NCI-H510A treated with DMSO at 0.1 percent for 48 hours (cell line): ENCODE data around the gene VWA7.
"Not testable (repeated sequence)": the region's sequence is repeated elsewhere in the genome, so short reads cannot be mapped to it uniquely, and the experiment has no call there.

Source experiments
- DNase-seq: peaks from one replicate; lab custom pipeline; 2025; lab: John Stamatoyannopoulos, UW

VWA7 gene

DNA sequence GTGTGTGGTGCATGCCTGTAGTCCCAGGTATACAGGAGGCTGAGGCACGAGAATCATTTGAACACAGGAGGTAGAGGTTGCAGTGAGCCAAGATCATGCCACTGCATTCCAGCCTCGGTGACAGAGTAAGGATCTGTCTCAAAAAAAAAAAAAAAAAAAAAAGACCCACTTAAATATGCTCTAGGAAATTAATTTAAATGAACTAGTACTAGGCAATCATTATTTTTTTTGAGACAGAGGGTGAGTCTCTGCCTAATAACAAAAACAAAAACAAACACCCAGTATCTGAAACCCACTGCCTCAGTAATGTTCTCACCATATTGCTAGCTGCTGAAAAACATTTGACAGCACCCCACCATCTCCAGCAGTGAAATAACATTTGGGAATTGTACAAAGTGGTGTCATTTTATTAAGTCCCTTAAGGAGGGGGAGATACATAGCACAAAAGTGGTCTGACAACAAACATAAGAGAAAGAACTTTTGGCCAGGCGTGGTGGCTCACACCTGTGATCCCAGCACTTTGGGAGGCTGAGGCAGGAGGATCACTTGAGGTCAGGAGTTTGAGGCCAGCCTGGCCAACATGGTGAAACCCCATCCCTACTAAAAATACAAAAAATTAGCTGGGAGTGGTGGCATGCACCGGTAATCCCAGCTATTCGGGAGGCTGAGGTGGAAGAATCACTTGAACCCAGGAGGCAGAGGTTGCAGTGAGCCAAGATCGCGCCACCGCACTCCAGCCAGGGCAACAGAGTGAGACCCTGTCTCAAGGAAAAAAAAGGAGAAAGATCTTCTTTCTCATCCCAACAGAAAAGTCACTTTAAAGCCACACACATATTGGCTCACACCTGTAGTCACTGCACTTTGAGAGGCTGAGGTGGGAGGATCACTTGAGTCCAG lies 24.2 kb upstream of the VWA7 start:
- DNase-seq, result not testable (repeated sequence)

DNA sequence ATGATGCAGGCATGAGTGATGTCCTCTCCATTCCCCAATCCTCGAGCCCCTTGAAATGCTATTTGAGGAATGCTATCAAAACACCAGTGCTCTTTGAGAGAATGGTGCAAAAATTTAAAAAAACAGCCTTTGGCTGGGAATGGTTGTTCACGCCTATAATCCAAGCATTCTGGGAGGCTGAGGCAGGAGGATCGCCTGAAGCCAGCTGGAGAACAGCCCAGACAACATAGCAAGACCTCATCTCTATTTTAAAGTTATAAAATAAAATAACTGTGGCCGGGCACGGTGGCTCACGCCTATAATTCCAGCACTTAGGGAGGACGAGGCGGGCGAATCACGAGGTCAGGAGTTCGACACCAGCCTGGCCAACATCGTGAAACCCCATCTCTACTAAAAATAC lies 22.7 kb upstream of the VWA7 start:
- no peak for DNase-seq

DNA sequence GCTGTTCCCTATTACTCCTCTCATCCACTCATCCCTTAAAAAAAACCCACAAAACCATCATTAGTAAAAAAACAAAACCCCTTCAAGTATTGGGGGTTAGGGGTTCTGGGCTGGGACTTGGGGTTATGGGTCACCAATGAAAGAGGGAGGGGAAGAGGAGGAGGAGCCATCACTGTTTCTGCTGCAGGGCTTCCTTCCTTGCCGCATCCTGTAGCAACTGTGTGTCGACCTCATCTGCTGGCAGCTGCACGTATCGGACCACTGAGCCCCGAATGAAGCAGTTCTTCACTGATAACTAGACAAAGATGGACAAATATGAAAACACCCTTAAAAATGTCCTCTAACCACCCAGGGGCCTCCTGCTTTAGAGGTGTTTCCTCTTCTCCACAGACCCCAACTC lies 20.5 kb upstream of the VWA7 start:
- no peak for DNase-seq

DNA sequence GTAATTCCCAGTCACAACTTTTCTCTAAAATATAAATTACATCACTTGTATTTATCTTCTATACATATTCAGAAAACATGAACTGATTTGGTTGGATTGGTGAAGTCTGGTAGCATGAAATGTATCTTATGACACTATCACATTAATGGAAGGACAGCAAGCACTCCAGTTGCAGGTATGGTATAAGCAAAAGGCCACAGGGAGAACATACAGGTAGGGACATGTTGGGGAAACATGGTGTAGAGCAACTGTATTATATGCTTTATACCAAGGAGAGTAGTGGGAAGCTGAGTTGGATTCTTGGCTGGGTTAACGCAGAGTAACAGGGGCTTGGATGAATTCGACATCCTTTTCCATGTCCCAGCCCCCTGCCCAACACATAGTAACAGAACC lies 19.9 kb upstream of the VWA7 start:
- DNase-seq, result no peak

DNA sequence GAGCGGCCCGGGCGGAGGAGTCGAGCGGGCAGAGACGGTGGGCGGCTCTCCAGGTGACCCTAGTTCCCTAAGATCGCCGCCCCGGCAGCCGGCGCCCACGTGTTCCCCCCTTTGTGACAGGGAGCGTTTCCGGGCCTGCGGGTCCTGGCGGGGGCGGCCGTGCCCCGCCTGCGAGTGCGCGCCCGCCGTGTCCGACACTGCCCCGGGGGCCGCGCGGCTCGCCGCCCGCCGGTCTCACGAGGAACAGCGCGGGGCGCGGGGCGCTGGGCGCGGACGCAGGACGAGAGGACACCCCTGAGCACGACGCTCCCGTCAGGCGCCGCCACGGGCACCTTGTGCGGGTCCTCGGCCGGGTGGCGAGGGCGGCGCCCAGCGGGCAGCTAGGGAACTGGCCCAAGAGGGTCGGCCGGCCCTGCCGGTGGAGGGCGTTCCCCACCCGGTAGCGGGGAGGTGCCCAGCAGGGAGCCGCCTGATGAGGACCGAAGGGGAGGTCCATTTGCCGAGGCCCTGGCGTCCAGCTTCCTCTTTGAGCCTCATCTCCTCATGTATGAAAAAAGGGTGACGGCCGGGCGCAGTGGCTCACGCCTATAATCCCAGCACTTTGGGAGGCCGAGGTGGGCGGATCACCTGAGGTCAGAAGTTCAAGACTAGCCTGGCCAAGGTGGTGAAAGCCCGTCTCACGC lies 18.6 kb upstream of the VWA7 start, which contains the start of gene VARS1:
Gene VARS1, minus strand, starts transcription at position 137 of the 683 bp plus-strand sequence. CDS start 535 bp downstream, outside the sequence.
- DNase-seq, result peak; percentile 95

DNA sequence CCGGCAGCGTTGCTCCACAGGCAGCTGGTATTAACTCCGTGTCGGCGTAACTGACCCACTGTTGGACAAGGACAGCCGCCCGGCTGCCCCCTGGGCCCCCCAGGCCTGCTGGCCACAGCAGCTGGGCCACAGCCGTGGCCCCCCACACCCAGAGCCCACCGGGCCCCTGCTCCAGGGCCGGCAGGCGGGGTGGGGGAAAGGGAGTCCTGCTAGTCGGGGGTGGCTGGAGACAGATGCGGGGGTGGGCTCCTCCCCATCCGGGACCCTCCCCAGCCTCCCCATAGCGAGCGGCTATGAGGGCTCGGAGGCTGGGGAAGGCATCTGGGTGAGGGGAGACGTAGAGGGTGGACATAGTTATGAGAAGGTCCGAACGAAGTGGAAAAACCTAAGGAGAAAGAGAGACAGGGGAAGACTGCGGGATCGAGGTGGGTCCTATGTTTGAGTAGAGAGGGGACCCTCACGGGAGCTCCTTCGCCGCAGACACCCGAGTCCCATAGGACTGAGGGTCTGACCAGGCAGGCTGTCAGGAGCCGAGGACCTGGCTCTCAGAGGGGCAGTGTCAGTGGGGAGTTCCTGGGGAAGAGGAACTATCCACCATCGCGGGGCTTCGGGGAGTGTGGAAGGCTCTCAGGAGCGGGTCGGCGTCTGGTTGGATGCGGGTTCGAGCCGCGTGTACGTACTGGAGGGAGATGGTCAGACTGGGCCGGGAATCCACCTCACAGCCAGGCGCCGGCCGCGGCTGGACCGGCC lies 17.9 kb upstream of the VWA7 start:
- no peak for DNase-seq

DNA sequence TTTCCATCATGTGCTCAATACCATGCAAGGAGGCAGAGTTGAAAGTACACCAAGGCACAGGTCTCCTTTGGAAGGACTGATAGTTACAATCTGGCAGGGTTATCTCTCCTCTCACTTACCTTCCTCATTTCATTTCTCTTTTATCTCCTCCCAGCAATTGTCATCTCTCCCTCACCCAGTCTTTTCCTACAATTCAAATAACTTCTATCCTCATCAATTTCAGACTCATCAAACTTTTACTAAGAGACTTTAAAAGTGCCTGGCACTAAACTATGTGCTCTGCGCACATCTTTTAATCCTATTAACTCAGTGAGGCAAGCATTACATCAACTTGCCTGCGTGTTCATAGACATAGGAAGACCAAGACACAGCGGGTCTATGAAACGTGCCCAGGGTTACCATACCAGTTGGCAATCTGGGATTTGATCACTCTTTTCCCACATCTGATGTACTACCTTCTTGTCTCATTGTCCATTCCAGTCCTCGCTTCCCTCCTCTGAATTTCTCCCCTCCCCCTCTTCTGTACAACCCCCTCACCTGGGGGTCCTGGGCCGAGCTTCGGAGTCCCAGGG lies 17.3 kb upstream of the VWA7 start:
- no peak for DNase-seq

DNA sequence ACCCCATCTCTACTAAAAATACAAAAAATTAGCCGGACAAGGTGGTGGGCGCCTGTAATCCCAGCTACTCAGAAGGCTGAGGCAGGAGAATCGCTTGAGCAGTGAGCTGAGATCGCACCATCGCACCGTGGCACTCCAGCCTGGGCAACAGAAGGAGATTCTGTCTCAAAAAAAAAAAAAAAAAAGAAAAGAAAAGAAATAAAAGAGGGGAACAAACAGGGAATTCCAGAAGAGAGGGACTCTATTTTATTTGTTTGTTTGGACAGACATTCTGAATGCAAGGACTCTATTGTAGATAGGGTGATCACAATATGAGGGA lies 16.8 kb upstream of the VWA7 start:
- not testable (repeated sequence) for DNase-seq

DNA sequence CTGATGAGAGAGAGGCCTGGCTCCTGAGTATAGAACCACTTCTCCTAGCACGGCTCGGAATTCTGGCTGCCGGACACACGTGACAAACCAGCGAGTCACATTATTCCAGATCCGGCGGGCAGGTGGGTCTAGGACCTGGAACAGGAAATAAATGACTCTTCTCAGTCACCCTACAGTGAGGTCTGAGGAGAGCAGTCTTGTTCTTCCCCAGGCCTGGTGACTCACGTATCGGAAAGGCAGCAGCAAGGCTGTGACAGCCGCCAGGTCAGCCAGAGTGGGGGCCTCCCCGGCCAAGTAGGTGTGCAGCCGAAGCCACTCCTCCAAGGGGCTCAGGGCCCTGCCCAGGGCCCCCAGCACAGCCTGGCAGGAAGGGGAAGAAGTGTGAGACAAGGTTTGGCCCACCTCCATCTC lies 15.6 kb upstream of the VWA7 start:
- DNase-seq, result no peak

DNA sequence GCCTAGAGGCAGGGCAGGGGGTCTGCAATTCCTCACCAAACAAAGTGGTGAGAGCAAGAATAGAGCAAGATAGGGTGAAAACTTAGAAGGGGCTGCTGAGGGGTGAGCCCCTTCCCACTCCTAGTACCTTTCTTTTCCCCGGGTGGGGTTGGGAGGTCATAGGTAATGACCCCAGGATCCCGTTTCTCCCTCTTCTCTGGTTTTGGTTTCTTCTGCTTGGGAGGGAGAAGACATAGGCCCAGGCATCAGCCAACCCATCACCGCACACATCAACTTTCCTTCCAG lies 14.9 kb upstream of the VWA7 start:
- no peak for DNase-seq

DNA sequence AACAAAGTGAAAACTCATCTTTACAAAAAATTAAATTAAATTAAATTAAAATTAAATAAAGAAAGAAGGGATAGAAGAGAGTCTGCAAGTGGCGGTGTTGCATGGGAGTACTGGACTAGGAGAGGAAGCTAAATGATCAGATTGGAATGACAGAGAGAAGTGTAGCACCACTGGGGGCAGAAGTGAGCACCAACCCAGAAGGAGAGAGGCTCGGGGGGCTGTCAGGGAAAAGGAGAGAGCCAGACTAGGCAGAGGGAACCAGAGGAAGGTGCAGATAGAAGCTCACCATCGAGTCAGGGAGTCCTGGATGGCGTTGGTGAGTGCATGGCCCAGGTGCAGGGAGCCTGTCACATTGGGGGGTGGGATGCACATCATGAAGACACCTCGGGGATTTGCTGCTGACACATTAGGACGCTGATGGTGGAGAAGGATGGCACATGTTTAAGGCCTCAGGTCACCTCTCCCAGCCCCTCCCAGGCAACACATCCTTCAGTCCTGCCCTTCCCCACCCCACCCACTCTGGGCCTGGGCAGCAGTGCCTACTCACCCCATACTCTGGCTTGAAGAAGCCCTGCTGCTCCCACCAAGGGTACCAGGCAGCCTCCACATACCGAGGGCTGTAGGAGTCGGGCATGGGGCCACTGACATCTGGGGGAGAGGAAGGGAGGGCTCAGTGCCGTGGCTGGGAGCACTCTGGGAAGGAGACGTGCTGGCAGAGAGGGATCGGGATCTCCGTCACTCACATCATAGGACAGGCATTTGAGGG lies 14.4 kb upstream of the VWA7 start:
- DNase-seq, result peak; percentile 64

DNA sequence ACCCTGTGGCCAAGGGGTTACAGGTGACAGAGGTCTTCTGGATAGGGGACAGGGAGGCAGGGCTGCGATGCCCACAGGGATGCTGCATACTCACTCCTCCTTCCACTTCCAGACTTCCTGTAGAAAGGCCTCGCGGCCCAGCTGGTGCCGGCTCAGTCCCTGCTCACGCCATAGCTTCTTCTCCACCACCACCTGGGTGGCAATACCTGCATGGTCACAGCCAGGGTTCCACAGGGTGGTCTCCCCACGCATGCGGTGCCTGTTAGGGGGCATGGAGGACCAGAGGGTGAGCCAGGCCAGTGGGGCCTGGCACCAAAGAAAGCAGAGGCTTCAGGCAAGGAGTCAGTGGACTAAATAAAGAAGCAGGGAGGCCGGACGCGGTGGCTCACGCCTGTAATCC lies 8.3 kb upstream of the VWA7 start:
- no peak for DNase-seq

DNA sequence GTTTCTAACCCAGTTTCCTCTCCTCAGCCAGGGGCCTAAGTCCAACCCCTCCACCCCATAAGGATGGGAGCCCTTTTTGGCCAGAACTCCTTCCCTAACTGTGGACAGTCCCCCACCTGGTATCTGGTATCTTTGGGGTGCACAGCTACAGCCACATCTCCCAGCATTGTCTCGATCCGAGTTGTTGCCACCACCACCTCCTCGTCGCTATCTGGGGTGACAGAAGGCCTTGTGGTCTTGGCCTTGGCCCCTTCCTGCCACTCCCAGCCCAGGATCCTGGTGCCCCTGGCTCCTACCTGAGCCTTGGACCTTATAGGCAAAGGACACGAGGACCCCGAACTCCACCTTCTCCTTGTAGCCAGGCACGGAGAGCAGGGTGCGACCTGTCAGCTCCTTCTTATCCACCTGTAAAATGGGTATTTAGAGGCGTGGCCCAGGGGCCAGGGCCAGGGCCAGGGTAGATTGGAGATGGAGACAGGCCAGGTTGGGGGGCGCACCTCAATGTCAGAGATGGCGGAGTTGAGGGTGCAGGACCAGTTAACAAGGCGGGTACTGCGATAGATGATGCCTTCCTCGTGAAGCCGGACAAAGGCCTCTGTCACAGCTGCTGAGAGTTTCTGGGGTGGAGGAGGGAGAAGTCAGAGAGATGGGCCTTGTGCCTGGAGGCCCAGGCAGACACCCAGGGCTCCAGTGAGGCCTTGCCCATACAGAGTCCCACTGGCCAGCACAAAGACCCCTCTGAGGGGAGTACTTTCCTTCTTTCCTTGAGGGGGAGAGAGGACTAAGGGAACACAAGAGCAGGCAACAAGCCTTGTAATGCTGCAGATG lies 7.2 kb upstream of the VWA7 start:
- DNase-seq, result no peak

DNA sequence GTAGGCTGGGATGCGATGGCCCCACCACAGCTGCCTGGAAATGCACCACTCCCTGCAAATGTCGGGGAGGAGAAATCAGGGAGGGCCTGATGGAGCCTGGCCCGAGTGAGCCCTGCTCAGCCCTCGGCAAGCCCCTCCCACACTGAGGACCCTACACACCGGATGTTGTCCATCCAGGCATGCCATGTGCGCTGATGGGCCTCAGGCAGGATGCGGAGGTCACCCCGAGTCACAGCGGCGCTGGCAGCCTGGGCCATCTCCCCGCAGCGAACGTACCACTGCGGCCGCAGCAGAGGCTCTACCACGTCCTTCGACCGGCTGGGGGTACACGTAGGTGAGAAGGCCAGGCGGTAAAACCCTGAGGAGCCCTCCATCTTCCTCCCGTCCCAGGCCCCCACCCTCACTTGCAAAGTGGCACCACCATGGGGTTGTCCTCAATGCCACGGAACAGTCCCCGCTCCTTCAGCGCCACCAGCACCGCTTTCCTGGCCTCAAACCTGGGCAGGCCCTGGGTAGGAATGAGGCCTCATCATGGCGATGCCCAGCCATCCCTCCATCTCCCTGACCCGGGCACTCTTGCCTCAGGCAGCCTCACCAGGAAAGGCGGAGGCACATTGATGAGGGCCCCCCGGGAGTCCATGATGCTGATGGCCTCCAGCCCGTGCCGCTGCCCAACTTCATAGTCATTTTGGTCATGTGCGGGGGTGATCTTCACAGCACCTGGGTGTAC lies 5.2 kb upstream of the VWA7 start:
- no peak for DNase-seq

DNA sequence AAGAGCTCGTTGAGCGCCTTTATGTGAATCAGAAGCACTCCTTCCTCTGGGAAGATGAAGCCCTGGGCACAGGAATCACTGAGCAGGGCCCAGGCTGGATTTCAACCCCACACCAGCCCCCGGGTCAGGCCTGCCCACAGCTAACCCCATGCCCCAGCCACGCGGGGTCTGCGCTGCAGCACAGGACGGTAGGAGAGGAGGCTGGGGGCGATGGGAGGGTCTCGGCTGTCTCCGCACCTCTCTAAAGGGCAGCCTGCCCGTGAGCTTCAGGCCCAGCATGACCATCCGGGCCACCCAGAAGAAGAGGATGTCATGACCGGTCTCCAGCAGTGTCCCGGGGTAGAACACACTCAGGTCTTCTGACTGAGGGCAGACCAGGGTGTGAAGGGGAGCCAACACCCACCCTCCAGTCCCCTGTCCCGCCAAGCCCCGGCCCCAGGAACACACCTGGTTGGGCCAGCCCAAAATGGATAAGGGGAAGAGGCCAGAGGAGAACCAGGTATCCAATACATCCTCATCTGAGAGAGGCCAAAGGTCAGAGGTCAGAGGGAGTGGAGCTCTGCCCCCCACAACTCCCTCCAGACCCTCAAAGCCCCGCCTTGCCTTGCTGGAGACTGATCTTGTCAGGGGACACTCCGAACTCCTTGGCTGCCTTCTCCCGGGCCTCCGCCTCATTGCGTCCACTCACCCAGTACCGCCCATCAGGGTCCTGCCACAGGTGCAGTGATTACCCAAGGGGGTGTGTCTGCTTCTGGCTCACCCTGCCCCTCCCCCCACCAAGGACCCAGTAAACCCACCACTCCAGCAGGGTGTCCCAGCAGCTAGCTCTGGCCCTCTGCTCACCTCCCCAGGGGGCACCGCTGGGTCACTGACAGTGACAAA lies 4.4 kb upstream of the VWA7 start:
- DNase-seq, result no peak

DNA sequence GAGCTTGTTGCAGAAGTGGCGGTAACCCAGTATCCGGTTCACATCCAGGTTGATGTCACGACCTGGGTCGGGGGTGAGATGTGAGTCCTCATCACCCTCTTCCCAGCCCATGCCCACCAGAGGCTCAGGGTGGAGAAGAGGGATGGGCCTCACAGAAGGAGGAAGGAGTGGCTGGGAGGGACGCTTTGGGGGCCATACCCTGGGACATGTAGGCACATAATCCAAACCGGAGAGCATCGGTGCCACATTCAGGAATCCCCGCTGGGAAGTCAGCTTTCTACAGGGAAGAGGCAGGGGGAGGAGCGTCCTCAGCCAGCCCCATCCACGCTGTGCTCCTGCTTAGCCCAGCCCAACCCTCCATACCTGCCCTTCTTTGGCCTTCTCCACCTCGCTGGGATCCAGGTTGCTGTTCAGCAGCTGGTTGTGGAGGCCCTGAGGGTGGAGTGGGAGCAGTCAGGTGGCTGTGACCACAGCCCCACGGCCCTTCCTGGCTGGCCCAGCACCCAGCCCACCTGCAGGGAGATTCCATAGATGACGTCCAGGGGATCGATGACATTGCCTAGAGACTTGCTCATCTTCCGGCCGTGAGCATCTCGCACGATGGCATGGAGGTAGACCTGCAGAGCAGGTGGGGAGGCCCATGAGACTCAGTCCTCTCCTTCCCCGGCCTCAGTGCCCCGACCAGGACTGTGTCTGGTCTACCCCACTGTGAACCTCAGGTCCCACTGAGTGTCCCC lies 3.5 kb upstream of the VWA7 start:
- no peak for DNase-seq

DNA sequence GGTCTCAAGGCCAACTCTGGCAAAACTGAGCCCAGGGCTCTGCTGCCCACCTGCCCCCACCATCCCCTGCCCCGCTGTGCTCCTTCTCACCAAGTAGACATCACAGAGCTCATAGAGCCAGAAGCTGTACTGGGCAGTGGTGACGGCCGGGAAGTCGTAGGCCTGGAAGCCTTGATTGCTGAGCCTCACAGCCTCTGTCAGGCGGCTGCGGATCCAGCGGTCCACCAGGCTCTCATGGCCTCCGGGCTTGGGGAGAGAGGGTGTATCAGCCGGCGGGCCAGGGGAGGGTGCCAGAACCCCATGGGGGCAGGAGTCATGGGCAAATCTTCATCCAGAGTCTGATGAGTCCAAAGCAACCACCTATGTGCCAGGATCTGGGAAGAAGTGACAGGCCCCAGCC lies 2.8 kb upstream of the VWA7 start:
- DNase-seq, result no peak

DNA sequence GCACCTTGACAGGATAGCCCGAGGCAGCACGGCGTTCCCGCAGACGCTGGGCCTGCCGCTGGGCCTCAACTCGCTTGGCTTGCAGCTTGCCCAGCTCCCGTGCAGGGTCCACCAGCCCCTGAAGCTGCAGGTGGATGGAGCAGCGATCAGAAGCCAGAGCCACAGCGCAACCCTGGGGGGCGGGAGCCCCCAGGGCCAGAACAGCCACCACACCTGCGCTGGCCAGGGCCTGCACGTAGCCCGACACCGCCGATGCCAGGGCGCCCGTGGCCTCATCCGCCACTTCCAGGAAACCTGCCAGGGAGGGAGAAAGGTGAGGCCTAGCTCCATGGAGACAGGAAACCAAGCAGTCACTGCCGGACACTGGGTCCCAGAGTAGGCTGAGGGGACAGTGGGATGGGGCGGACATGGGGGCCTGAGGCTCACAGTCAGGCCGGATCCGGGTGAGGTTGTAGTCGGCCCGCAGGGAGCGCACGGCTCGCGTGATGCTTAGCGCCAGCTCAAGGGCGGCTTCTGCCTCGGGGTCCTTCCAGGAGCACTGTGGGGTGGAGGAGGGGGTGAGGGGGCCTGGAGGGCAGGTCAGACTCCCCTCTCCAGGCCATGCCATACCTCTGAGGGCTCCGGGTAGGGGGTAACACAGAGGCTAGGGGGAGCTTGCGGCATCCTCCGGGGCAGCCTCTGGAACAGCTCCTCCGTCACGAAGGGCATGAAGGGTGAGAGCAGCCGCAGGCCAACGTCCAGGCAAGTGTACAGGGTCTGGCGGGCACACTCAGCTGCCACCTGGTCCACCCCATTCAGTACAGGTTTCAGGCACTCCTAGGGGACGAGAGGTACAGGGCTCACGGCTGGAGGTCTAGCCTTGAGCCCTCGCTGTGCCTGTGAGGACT lies 2.1 kb upstream of the VWA7 start:
- DNase-seq, result no peak
